K562 (cell line): ENCODE measurements around the gene EDEM2. TPM values are rescaled to one million over a fixed set of nuclear protein-coding genes. Genes with fewer than 3 reads are reported as not detected.

Source experiments
- BRF1 ChIP-seq: IDR thresholded peaks from 3 replicates; pipeline ENCODE4 v1.6.1; 2011; ENCODE audit warnings: borderline replicate concordance, mild to moderate bottlenecking; ENCODE audit not compliant: insufficient read length; ENCODE audit errors: extremely low read depth
- CBX1 ChIP-seq: sonication (generic); IDR thresholded peaks from 2 replicates; pipeline ENCODE4 v1.6.1; 2016; ENCODE audit warnings: antibody characterized with exemption, low read depth, mild to moderate bottlenecking
- COPS2 ChIP-seq: fragments of 450-650 bp; conservative IDR thresholded peaks from 2 replicates; pipeline ENCODE4 v1.6.1; 2016; ENCODE audit warnings: mild to moderate bottlenecking, moderate library complexity
- MECOM ChIP-seq: fragments of 250-450 bp; sonication (Bioruptor Pico); IDR thresholded peaks from 2 replicates; pipeline ENCODE4 v1.8.0; 2022; ENCODE audit warnings: inconsistent platforms
- RB1 ChIP-seq: fragments of 450-650 bp; IDR thresholded peaks from 2 replicates; pipeline ENCODE4 v1.6.1; 2017; ENCODE audit warnings: low read depth, mild to moderate bottlenecking
- SMARCA5 ChIP-seq: fragments of 450-650 bp; IDR thresholded peaks from 2 replicates; pipeline ENCODE4 v1.6.1; 2016
- TOE1 ChIP-seq, 2 experiments: fragments of 450-650 bp in 1 of 2; sonication (generic) in 1 of 2; formaldehyde crosslinking in 1 of 2; IDR thresholded peaks; 2 replicates each; pipeline versions ENCODE4 v1.7.1 to v1.8.0; 2016 to 2022; ENCODE audit warnings: borderline replicate concordance in 2 of 2, mild to moderate bottlenecking in 2 of 2, antibody characterized with exemption in 1 of 2, inconsistent platforms in 1 of 2, low read depth in 1 of 2, missing genetic modification reagents in 1 of 2, moderate library complexity in 1 of 2
- ZNF778 ChIP-seq: fragments of 450-650 bp; formaldehyde crosslinking; IDR thresholded peaks from 2 replicates; pipeline ENCODE4 v1.4.0; 2020; ENCODE audit warnings: mild to moderate bottlenecking, moderate library complexity
- polyA plus RNA-seq, 8 experiments: library from polyadenylated mRNA; depleted of rRNA in 4 of 8; stranded (reverse) in 5 of 8; unstranded in 3 of 8; fragments of >200 nt; fragmentation: Nextera tagmentation in 2 of 8; fragmentation: Illumina TruSeq in 1 of 8; extraction: Ambion mirVana in 2 of 8; extraction: Trizol in 1 of 8; gene quantifications; 2 replicates each; pipeline versions ENCODE4 v1.2.1 to v1.2.3, GENCODE V29; 2011 to 2014; ENCODE audit warnings: inconsistent platforms in 1 of 8, missing spikeins in 1 of 8
- total RNA-seq, 7 experiments: library from RNA; depleted of rRNA in 6 of 7; stranded (reverse); fragments of >200 nt in 6 of 7; fragmentation: Illumina TruSeq in 2 of 7; extraction: Trizol in 2 of 7; gene quantifications; 2 replicates each; pipeline versions ENCODE4 v1.2.1 to v1.2.3, GENCODE V29; 2011 to 2021; ENCODE audit warnings: low replicate concordance in 1 of 7
- TF ChIP-seq, protein P1 (sequence below): fragments of 450-650 bp; IDR thresholded peaks from 2 replicates; pipeline ENCODE4 v1.6.1; 2016; ENCODE audit warnings: low read depth
- TF ChIP-seq, protein P2 (sequence below): fragments of 250-450 bp; sonication (Bioruptor Pico); IDR thresholded peaks from 2 replicates; pipeline ENCODE4 v1.4.0; 2020; ENCODE audit warnings: borderline replicate concordance
- TF ChIP-seq, protein P3 (sequence below): sonication (generic); formaldehyde crosslinking; IDR thresholded peaks from 2 replicates; pipeline ENCODE4 v1.8.1; 2023; ENCODE audit warnings: mild to moderate bottlenecking, missing genetic modification reagents
- TF ChIP-seq, protein P4 (sequence below): fragments of 450-650 bp; formaldehyde crosslinking; IDR thresholded peaks from 2 replicates; pipeline ENCODE4 v1.4.0; 2022; ENCODE audit warnings: mild to moderate bottlenecking, moderate library complexity

EDEM2 gene
- total and polyA plus RNA-seq, 9 of the 15 experiments (the other 6 are each of a cell fraction or from before 2014, with no cell fraction given), result 6.9 to 11.0 (median 9.7) TPM

DNA sequence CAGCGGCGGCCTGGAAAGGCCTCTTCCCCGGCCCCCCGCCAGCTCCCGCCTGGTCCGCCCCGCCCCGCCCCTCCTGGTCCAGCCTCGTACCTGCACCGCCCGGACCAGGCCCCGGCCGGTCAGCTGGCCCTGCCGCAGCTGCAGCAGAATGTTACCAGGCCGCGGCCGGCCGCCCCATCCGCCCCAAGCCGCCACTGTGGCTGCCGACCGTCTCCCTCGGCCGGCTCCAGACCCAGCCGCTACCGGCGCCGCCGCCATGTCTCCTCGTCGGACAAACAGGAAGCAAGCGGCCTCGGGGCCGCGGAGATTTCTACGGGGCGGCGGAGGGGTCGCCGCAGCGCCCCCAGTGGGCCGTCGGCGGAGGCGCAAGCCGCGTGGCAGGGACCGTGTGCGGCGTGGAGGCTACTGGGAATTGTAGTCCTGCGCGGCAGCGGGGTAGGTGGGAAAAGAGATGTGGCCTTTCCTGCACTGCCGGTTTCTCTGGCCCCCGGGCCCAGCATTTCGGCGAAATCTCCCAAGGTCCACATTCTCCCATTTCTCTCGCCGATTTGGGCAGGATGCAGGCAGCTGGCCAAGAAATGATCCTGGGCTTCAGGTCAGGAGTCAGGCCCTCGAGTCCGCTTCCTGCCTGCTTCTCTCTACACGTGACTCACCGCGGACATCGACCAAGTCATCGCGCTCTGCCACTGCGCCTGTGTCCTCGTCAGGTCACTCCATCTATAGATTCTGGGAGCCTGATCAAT is 54.4 kb downstream of the EDEM2 start, which contains the start of gene TRPC4AP (continued):
- TF ChIP-seq, protein P1, sequence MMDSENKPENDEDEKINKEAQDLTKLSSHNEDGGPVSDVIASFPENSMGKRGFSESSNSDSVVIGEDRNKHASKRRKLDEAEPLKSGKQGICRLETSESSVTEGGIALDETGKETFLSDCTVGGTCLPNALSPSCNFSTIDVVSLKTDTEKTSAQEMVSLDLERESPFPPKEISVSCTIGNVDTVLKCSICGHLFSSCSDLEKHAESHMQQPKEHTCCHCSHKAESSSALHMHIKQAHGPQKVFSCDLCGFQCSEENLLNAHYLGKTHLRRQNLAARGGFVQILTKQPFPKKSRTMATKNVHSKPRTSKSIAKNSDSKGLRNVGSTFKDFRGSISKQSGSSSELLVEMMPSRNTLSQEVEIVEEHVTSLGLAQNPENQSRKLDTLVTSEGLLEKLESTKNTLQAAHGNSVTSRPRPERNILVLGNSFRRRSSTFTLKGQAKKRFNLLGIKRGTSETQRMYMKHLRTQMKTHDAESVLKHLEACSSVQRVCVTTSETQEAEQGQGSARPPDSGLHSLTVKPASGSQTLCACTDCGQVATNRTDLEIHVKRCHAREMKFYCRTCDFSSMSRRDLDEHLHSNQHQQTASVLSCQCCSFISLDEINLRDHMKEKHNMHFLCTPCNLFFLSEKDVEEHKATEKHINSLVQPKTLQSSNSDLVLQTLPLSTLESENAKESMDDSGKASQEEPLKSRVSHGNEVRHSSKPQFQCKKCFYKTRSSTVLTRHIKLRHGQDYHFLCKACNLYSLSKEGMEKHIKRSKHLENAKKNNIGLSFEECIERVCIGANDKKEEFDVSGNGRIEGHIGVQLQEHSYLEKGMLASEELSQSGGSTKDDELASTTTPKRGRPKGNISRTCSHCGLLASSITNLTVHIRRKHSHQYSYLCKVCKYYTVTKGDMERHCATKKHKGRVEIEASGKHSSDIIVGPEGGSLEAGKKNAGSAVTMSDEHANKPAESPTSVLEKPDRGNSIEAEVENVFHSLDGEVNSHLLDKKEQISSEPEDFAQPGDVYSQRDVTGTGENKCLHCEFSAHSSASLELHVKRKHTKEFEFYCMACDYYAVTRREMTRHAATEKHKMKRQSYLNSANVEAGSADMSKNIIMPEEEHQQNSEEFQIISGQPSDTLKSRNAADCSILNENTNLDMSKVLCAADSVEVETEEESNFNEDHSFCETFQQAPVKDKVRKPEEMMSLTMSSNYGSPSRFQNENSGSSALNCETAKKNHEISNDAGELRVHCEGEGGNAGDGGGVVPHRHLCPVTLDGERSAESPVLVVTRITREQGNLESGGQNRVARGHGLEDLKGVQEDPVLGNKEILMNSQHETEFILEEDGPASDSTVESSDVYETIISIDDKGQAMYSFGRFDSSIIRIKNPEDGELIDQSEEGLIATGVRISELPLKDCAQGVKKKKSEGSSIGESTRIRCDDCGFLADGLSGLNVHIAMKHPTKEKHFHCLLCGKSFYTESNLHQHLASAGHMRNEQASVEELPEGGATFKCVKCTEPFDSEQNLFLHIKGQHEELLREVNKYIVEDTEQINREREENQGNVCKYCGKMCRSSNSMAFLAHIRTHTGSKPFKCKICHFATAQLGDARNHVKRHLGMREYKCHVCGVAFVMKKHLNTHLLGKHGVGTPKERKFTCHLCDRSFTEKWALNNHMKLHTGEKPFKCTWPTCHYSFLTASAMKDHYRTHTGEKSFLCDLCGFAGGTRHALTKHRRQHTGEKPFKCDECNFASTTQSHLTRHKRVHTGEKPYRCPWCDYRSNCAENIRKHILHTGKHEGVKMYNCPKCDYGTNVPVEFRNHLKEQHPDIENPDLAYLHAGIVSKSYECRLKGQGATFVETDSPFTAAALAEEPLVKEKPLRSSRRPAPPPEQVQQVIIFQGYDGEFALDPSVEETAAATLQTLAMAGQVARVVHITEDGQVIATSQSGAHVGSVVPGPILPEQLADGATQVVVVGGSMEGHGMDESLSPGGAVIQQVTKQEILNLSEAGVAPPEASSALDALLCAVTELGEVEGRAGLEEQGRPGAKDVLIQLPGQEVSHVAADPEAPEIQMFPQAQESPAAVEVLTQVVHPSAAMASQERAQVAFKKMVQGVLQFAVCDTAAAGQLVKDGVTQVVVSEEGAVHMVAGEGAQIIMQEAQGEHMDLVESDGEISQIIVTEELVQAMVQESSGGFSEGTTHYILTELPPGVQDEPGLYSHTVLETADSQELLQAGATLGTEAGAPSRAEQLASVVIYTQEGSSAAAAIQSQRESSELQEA, result peak; percentile 92
- TF ChIP-seq COPS2 (no peak), BRF1 (no peak), MECOM (CRISPR knock-in tag) (0 out of 2 replicates have a peak, but pooled peaks have one; percentile 72), TOE1 (IDR thresholded peaks at IDR 0.05; ENCODE audit: borderline replicate concordance) (peak; percentile 88), TOE1 (CRISPR knock-in tag; IDR thresholded peaks at IDR 0.05; ENCODE audit: borderline replicate concordance, low read depth) (peak; percentile 53; the same call in 1 of the 2 replicates), RB1 (peak; percentile 89), ZNF778 (CRISPR knock-in tag) (no peak), CBX1 (peak; percentile 86; the same call in 1 of the 2 replicates), SMARCA5 (no peak)
- TF ChIP-seq, protein P2, sequence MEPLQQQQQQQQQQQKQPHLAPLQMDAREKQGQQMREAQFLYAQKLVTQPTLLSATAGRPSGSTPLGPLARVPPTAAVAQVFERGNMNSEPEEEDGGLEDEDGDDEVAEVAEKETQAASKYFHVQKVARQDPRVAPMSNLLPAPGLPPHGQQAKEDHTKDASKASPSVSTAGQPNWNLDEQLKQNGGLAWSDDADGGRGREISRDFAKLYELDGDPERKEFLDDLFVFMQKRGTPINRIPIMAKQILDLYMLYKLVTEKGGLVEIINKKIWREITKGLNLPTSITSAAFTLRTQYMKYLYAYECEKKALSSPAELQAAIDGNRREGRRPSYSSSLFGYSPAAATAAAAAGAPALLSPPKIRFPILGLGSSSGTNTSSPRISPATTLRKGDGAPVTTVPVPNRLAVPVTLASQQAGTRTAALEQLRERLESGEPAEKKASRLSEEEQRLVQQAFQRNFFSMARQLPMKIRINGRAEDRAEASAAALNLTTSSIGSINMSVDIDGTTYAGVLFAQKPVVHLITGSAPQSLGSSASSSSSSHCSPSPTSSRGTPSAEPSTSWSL, result 0 out of 2 replicates have a peak, but pooled peaks have one; percentile 34
- TF ChIP-seq, protein P3, sequence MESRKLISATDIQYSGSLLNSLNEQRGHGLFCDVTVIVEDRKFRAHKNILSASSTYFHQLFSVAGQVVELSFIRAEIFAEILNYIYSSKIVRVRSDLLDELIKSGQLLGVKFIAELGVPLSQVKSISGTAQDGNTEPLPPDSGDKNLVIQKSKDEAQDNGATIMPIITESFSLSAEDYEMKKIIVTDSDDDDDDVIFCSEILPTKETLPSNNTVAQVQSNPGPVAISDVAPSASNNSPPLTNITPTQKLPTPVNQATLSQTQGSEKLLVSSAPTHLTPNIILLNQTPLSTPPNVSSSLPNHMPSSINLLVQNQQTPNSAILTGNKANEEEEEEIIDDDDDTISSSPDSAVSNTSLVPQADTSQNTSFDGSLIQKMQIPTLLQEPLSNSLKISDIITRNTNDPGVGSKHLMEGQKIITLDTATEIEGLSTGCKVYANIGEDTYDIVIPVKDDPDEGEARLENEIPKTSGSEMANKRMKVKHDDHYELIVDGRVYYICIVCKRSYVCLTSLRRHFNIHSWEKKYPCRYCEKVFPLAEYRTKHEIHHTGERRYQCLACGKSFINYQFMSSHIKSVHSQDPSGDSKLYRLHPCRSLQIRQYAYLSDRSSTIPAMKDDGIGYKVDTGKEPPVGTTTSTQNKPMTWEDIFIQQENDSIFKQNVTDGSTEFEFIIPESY, result peak; percentile 81
- TF ChIP-seq, protein P4, sequence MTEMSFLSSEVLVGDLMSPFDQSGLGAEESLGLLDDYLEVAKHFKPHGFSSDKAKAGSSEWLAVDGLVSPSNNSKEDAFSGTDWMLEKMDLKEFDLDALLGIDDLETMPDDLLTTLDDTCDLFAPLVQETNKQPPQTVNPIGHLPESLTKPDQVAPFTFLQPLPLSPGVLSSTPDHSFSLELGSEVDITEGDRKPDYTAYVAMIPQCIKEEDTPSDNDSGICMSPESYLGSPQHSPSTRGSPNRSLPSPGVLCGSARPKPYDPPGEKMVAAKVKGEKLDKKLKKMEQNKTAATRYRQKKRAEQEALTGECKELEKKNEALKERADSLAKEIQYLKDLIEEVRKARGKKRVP, result no peak
